ENCODE data around the gene ROR1. TPM values are rescaled to one million over a fixed set of nuclear protein-coding genes. Genes with fewer than 3 reads are reported as not detected.

ROR1 gene
- total and polyA plus RNA-seq, 10 of the 15 experiments (the other 5 are each of a cell fraction or from before 2014, with no cell fraction given), result 0.02 to 0.08 (median 0.05) TPM; not detected in 6

- Histone ChIP-seq H3K9me3 (replicated peaks; ENCODE audit: control insufficient read depth, insufficient read depth, low read length) (no peaks in the 10 kb centered on the region), H3K4me2 (ENCODE audit: control insufficient read depth, insufficient read depth) (no peak overlapping the region), H4K20me1 (ENCODE audit: control insufficient read depth, insufficient read depth) (no peaks in the 10 kb centered on the region), H3K79me2 (ENCODE audit: control insufficient read depth, insufficient read depth, low read length) (no peaks in the 10 kb centered on the region), H3K4me1 (ENCODE audit: control insufficient read depth, insufficient read depth, low read length) (no peaks in the 10 kb centered on the region), H3K36me3 (ENCODE audit: control insufficient read depth in 2 of 2, insufficient read depth in 2 of 2, low read length in 1 of 2) (no peaks in the 10 kb centered on the region), H3K27me3 (replicated peaks in 1 of 2; ENCODE audit: control insufficient read depth in 2 of 2, insufficient read depth in 2 of 2, low read length in 1 of 2) (no peaks in the 10 kb centered on the region), H3K4me3 (no peak overlapping the region), H3K27ac (ENCODE audit: control insufficient read depth, insufficient read depth) (no peak overlapping the region), H2AFZ (ENCODE audit: control insufficient read depth, low read depth, low read length) (no peak overlapping the region), H3K9ac (ENCODE audit: control insufficient read depth, insufficient read depth, low read length) (no peak overlapping the region)
- RAD21 ChIA-PET (ENCODE audit: unreplicated experiment), result no interaction called here
- in situ Hi-C loops (cut with MboI) (no loop called here), intact Hi-C loops (cut with micrococcal nuclease; ENCODE audit: unreplicated experiment) (no loop called here)
- no TSS peak for BruUV-seq (replicated peaks)
- CTCF ChIA-PET, result no interaction called here
- no peak for ATAC-seq
- no peak for FAIRE-seq
- SMC1A ChIA-PET (ENCODE audit: uncharacterized antibody, unreplicated experiment), result no interaction called here
- DNase-seq (ENCODE audit: low read depth, low spot score), result no peak
- TF ChIP-seq PKNOX1 (IDR thresholded peaks at IDR 0.05), result no peak
- TF ChIP-seq ZNF217 (IDR thresholded peaks at IDR 0.05), result no peak
- no peak for TF ChIP-seq ATF2 (IDR thresholded peaks at IDR 0.05; ENCODE audit: low read length)
- POLR2A ChIA-PET, result no interaction called here
- 0% methylated on average over 1 of the region's 1 CpG for WGBS (ENCODE audit: insufficient coverage, insufficient replicate concordance, low lambda C conversion rate, missing lambda C conversion rate)
Observed at GRCh38 chr1:63732666-63733065, 41.2 kb upstream of the ROR1 start.

GRCh38 chr1:63738772-63739171 lies 35.0 kb upstream of the ROR1 start:
- Histone ChIP-seq H3K79me2 (ENCODE audit: control insufficient read depth, insufficient read depth, low read length) (no peaks in the 10 kb centered on the region), H3K27ac (ENCODE audit: control insufficient read depth, insufficient read depth) (no peak overlapping the region), H3K4me2 (ENCODE audit: control insufficient read depth, insufficient read depth) (no peak overlapping the region), H3K4me1 (ENCODE audit: control insufficient read depth, insufficient read depth, low read length) (no peaks in the 10 kb centered on the region), H3K36me3 (ENCODE audit: control insufficient read depth in 2 of 2, insufficient read depth in 2 of 2, low read length in 1 of 2) (no peaks in the 10 kb centered on the region), H3K9me3 (replicated peaks; ENCODE audit: control insufficient read depth, insufficient read depth, low read length) (no peaks in the 10 kb centered on the region), H3K4me3 (no peak overlapping the region), H4K20me1 (ENCODE audit: control insufficient read depth, insufficient read depth) (no peaks in the 10 kb centered on the region), H2AFZ (ENCODE audit: control insufficient read depth, low read depth, low read length) (no peak overlapping the region), H3K27me3 (replicated peaks in 1 of 2; ENCODE audit: control insufficient read depth in 2 of 2, insufficient read depth in 2 of 2, low read length in 1 of 2) (no peaks in the 10 kb centered on the region), H3K9ac (ENCODE audit: control insufficient read depth, insufficient read depth, low read length) (no peak overlapping the region)
- ATAC-seq (no peak), FAIRE-seq (no peak), DNase-seq (ENCODE audit: low read depth, low spot score) (no peak)
- no TSS peak for BruUV-seq (replicated peaks)
- 0% methylated on average over 1 of the region's 1 CpG for WGBS (ENCODE audit: insufficient coverage, insufficient replicate concordance, low lambda C conversion rate, missing lambda C conversion rate)
- in situ Hi-C loops (cut with MboI) (no loop called here), intact Hi-C loops (cut with micrococcal nuclease; ENCODE audit: unreplicated experiment) (no loop called here)
- ChIA-PET SMC1A (ENCODE audit: uncharacterized antibody, unreplicated experiment) (interaction anchor here (1.0 kb wide), 1 partner anchor 10 kb away, joined by 3 read pairs; no protein-coding TSS in a partner anchor), CTCF (interaction anchor here (0.8 kb wide), 1 partner anchor 175 kb away, joined by 3 read pairs; no protein-coding TSS in a partner anchor), RAD21 (ENCODE audit: unreplicated experiment) (no interaction called here), POLR2A (no interaction called here)
- TF ChIP-seq PAX5 (IDR thresholded peaks at IDR 0.05; ENCODE audit: borderline replicate concordance, low read depth, low read length) (no peak), RELB (IDR thresholded peaks at IDR 0.05; ENCODE audit: low read depth) (no peak), ZNF622 (IDR thresholded peaks at IDR 0.05) (no peak), EZH2 (IDR thresholded peaks at IDR 0.05; ENCODE audit: borderline replicate concordance, control insufficient read depth, low read depth, low read length) (no peak), HDAC2 (IDR thresholded peaks at IDR 0.05) (no peak), IRF5 (IDR thresholded peaks at IDR 0.05; ENCODE audit: borderline replicate concordance) (no peak), ESRRA (IDR thresholded peaks at IDR 0.05; ENCODE audit: low read length) (no peak), YY1 (IDR thresholded peaks at IDR 0.05; ENCODE audit: low read depth, low read length) (no peak), TCF12 (IDR thresholded peaks at IDR 0.05; ENCODE audit: low read depth, low read length) (no peak)
